Nephron (organoid): ENCODE measurements around the gene ZNF44.
"Not testable (repeated sequence)": the region's sequence is repeated elsewhere in the genome, so short reads cannot be mapped to it uniquely, and the experiment has no call there.

Source experiments
- H3K27ac Mint-ChIP-seq, 3 experiments: 2 replicates each; pipeline ENCODE4 v1.8.0; 2020; ENCODE audit warnings: mixed read lengths in 3 of 3, mild to moderate bottlenecking in 2 of 3, moderate library complexity in 1 of 3
- H3K27me3 Mint-ChIP-seq: 2 replicates; pipeline ENCODE4 v1.8.0; 2021; ENCODE audit warnings: low read depth, mild to moderate bottlenecking, moderate library complexity, mixed read lengths
- H3K36me3 Mint-ChIP-seq: 2 replicates; pipeline ENCODE4 v1.8.0; 2020; ENCODE audit warnings: low read depth, mixed read lengths
- H3K4me1 Mint-ChIP-seq: 2 replicates; pipeline ENCODE4 v1.8.0; 2020; ENCODE audit warnings: mixed read lengths
- H3K4me3 Mint-ChIP-seq, 3 experiments: 2 replicates each; pipeline ENCODE4 v1.8.0; 2020; ENCODE audit warnings: mild to moderate bottlenecking in 3 of 3, mixed read lengths in 3 of 3, moderate library complexity in 2 of 3
- H3K9me3 Mint-ChIP-seq: 2 replicates; pipeline ENCODE4 v1.8.0; 2020; ENCODE audit warnings: mixed read lengths
- TF ChIP-seq, protein P1 (sequence below), 3 experiments: fragments of 200-600 bp; sonication (generic); IDR thresholded peaks; one replicate each; pipeline ENCODE4 v1.5.0; 2021; ENCODE audit warnings: antibody characterized with exemption in 3 of 3; ENCODE audit not compliant: unreplicated experiment in 3 of 3

ZNF44 gene

DNA sequence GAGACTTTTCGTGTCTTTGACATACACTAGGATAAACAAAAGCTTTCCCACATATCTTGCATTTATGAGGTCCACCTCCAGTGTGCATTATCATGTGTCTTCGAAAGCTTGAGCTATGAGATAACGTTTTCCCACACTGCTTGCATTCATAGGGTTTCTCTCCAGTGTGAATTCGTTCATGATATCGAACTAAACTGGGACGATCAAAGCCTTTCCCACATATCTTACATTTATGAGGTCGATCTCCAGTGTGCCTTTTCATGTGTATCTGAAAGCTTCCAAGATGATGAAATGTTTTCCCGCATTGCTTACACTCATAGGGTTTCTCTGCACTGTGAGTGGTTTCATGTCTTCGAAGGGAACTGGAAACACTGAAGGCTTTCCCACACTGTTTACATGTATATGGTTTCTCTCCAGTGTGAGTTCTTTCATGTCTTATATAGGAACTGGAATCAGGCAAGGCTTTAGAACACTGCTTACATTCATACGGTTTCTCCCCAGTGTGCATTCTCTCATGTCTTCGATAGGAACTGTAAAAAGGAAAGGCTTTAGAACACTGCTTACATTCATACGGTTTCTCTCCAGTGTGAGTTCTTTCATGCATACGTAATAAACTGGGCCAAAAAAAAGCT is 24.2 kb upstream of the ZNF44 start:
- H3K4me3 Mint-ChIP-seq = no peak overlapping the region
- H3K27me3 Mint-ChIP-seq = no peaks in the 10 kb centered on the region
- H3K9me3 Mint-ChIP-seq = peaks cover 46% of the 10 kb centered on the region
- H3K4me1 Mint-ChIP-seq = no peaks in the 10 kb centered on the region
- no peak overlapping the region for H3K27ac Mint-ChIP-seq
- TF ChIP-seq, protein P1, sequence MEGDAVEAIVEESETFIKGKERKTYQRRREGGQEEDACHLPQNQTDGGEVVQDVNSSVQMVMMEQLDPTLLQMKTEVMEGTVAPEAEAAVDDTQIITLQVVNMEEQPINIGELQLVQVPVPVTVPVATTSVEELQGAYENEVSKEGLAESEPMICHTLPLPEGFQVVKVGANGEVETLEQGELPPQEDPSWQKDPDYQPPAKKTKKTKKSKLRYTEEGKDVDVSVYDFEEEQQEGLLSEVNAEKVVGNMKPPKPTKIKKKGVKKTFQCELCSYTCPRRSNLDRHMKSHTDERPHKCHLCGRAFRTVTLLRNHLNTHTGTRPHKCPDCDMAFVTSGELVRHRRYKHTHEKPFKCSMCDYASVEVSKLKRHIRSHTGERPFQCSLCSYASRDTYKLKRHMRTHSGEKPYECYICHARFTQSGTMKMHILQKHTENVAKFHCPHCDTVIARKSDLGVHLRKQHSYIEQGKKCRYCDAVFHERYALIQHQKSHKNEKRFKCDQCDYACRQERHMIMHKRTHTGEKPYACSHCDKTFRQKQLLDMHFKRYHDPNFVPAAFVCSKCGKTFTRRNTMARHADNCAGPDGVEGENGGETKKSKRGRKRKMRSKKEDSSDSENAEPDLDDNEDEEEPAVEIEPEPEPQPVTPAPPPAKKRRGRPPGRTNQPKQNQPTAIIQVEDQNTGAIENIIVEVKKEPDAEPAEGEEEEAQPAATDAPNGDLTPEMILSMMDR (IDR thresholded peaks at IDR 0.05; ENCODE audit: unreplicated experiment in 3 of 3) = no peak
- H3K36me3 Mint-ChIP-seq = peaks cover 65% of the 10 kb centered on the region

DNA sequence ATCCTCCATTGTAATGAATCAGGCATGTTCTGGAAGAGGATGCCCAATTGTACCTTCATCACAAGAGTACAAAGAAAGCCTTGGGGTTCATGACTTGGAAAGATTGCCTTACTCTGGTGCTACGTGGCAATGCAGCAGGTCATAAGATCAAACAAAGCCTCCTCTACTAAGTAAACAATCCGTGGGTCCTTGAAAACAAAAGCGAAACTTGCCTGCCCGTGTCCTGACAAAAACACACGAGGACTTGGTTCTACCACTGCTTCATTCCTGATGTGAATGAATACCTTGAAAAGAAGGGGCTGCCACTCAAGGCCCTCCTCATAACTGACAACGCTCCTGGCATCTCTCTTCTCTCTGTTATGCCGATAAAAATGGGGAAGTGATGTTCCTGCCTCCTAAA is 19.9 kb upstream of the ZNF44 start:
- Mint-ChIP-seq H3K27me3 (no peaks in the 10 kb centered on the region), H3K4me1 (no peaks in the 10 kb centered on the region), H3K9me3 (peaks cover 28% of the 10 kb centered on the region), H3K27ac (no peak overlapping the region), H3K4me3 (no peak overlapping the region), H3K36me3 (peaks cover 30% of the 10 kb centered on the region)
- TF ChIP-seq, protein P1 (IDR thresholded peaks at IDR 0.05; ENCODE audit: unreplicated experiment in 3 of 3) = no peak

DNA sequence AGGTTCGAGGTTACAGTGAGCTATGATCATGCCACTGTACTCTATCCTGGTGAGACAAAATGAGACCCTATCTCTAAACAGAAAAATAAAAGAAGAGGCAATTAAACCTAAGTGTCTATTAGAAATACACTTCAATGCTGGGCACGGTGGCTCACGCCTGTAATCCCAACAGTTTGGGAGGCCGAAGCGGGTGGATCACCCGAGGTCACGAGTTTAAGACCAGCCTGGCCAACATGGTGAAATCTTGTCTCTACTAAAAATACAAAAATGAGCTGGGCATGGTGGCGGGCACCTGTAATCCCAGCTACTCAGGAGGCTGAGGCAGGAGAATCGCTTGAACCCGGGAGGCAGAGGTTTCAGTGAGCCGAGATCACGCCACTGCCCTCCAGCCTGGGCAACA is 14.2 kb upstream of the ZNF44 start:
- H3K4me1 Mint-ChIP-seq, H3K4me3 Mint-ChIP-seq, H3K27me3 Mint-ChIP-seq, H3K27ac Mint-ChIP-seq, H3K36me3 Mint-ChIP-seq: not testable (repeated sequence)
- H3K9me3 Mint-ChIP-seq = peaks cover 14% of the 10 kb centered on the region

DNA sequence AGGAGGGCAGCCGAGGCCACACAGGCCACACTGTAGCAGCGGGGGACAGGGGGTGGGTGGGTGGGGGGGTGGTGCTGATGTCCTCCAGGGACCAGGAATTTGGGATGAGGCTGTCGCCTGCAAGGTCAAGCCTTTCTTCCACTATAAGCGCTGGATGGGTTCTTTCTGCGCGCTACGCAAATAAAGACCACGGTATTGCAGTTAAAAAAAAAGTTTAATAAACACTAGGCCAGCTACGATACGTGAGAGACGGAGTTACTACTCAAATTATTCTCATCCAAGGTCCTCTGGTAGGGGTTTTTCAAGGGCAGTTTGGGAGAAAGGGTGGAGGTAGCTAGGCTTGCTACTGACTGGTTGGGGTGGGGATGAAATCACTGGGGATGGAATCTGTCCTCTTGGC is 508 bp upstream of the ZNF44 start:
- Mint-ChIP-seq H3K36me3 (peaks cover 23% of the 10 kb centered on the region), H3K27ac (peak overlapping the region; percentile 94 to 98 (median 96)), H3K4me3 (peak overlapping the region; percentile 98 to 99 (median 98)), H3K27me3 (no peaks in the 10 kb centered on the region), H3K4me1 (peaks cover 18% of the 10 kb centered on the region), H3K9me3 (peaks cover 3% of the 10 kb centered on the region)
- TF ChIP-seq, protein P1 (IDR thresholded peaks at IDR 0.05; ENCODE audit: unreplicated experiment in 3 of 3) = no peak

DNA sequence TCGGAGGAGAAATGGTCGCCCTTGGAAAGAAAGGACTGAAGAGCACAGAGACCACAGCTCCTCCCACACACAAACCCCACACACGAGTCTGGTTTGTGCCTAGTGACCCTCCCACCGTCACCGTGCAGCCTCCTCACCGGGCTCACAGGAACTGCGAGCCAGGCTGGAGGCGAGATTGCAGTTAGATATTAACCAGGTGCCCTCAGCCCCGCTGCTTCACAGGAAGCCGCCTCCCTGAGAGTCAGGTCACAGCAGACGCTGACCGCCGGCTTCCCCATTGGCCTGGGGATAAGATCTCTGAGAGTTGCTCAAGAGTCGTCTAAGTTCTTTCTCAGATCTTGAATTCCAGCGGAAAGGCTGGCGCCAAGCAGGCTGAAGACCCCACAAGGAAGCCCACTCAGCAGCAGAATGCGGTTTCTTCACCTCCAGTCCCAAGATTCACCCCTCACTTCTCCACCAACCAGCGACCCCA is 870 bp downstream of the ZNF44 start:
- H3K36me3 Mint-ChIP-seq = peaks cover 35% of the 10 kb centered on the region
- no peaks in the 10 kb centered on the region for H3K27me3 Mint-ChIP-seq
- peak overlapping the region; percentile 98 to 99 (median 98) for H3K4me3 Mint-ChIP-seq
- peak overlapping the region; percentile 94 to 99 (median 95) for H3K27ac Mint-ChIP-seq
- peaks cover 18% of the 10 kb centered on the region for H3K4me1 Mint-ChIP-seq
- peaks cover 4% of the 10 kb centered on the region for H3K9me3 Mint-ChIP-seq
- TF ChIP-seq, protein P1 (IDR thresholded peaks at IDR 0.05; ENCODE audit: unreplicated experiment in 3 of 3) = no peak

DNA sequence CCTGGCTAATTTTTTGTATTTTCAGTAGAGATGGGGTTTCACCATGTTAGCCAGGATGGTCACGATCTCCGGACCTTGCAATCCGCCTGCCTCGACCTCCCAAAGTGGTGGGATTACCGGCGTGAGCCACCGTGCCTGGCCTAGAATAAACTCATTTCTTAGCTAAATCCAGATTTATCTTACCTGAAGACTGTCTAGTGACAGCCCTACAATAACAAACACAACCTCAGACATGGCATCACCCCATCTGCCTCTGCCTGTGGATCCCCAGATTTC is 5.0 kb downstream of the ZNF44 start:
- Mint-ChIP-seq H3K27ac (no peak overlapping the region), H3K27me3 (no peaks in the 10 kb centered on the region), H3K9me3 (peaks cover 14% of the 10 kb centered on the region), H3K4me3 (no peak overlapping the region), H3K36me3 (peaks cover 69% of the 10 kb centered on the region), H3K4me1 (peaks cover 18% of the 10 kb centered on the region)
- TF ChIP-seq, protein P1 (IDR thresholded peaks at IDR 0.05; ENCODE audit: unreplicated experiment in 3 of 3) = no peak
